Astrocyte (in vitro differentiated cells and primary cell): ENCODE measurements around the gene ARID4B.

Source experiments
- EZH2 ChIP-seq: IDR thresholded peaks from 2 replicates; pipeline ENCODE4 v1.6.1; 2012; ENCODE audit warnings: mild to moderate bottlenecking, low read length, inconsistent platforms; ENCODE audit not compliant: insufficient read depth
- TF ChIP-seq, protein P1 (sequence below): IDR thresholded peaks from 2 replicates; pipeline ENCODE4 v1.5.1; 2011; ENCODE audit warnings: low read depth, mild to moderate bottlenecking, inconsistent platforms, low read length, moderate library complexity; ENCODE audit not compliant: insufficient read depth

DNA sequence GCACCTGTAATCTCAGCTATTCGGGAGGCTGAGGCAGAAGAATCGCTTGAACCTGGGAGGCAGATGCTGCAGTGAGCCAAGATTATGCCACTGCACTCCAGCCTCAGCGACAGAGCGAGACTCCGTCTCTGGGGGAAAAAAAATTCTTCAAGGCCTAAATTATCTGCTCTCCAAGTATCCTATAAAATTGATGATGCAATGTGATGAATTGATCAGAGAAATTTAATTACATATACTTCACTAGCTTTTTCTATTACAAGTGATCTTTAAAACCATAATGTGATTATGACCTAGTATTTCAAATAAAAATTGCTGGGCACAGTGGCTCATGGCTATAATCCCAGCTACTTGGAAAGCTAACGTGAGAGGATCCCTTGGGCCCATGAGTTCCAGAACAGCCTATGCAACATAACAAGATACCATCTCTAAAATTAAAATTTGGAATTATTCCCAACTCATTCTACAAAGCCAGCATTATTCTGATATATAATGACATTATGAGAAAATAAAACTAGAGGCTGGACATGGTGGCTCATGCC is 43.7 kb downstream of the ARID4B start:
- TF ChIP-seq, protein P1, sequence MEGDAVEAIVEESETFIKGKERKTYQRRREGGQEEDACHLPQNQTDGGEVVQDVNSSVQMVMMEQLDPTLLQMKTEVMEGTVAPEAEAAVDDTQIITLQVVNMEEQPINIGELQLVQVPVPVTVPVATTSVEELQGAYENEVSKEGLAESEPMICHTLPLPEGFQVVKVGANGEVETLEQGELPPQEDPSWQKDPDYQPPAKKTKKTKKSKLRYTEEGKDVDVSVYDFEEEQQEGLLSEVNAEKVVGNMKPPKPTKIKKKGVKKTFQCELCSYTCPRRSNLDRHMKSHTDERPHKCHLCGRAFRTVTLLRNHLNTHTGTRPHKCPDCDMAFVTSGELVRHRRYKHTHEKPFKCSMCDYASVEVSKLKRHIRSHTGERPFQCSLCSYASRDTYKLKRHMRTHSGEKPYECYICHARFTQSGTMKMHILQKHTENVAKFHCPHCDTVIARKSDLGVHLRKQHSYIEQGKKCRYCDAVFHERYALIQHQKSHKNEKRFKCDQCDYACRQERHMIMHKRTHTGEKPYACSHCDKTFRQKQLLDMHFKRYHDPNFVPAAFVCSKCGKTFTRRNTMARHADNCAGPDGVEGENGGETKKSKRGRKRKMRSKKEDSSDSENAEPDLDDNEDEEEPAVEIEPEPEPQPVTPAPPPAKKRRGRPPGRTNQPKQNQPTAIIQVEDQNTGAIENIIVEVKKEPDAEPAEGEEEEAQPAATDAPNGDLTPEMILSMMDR: no peak
- TF ChIP-seq EZH2: no peak
